Keratinocyte (primary cell): ENCODE data around the gene VCAN.

Source experiments
- CTCF ChIP-seq, 3 experiments: IDR thresholded peaks in 1 of 3; conservative IDR thresholded peaks in 1 of 3; optimal IDR thresholded peaks in 1 of 3; 2 replicates in 2 of 3; 3 replicates in 1 of 3; pipeline versions ENCODE3 to v1.5.1; 2011; ENCODE audit warnings: low read length in 3 of 3, mild to moderate bottlenecking in 3 of 3, moderate library complexity in 2 of 3, control low read depth in 1 of 3, inconsistent platforms in 1 of 3; ENCODE audit not compliant: insufficient read depth in 2 of 3; ENCODE audit errors: extremely low read depth in 1 of 3
- EZH2 ChIP-seq: IDR thresholded peaks from one replicate; pipeline ENCODE4 v1.6.1; 2012; ENCODE audit warnings: inconsistent platforms, mild to moderate bottlenecking, low read length, moderate library complexity

GRCh38 chr5:83472508-83473345 lies 1.2 kb downstream of the VCAN start:
- TF ChIP-seq CTCF (optimal IDR thresholded peaks at IDR 0.05 in 1 of 3, IDR thresholded peaks at IDR 0.05 in 1 of 3, conservative IDR thresholded peaks at IDR 0.05 in 1 of 3; ENCODE audit: extremely low read depth in 1 of 3, insufficient read depth in 2 of 3, low read length in 3 of 3) (no peak), EZH2 (no peak)
